Activated T-helper 17 cell treated with anti-CD3 and anti-CD28 coated beads, Interleukin-2, amount 50 U/mL, for 72 hours (primary cell): ENCODE results near the gene CHRDL2. TPM values are rescaled to one million over a fixed set of nuclear protein-coding genes. Genes with fewer than 3 reads are reported as not detected.

Source experiments
- ATAC-seq: fragments of 150-1000 bp; cut with Tn5 transposase; replicated peaks from 2 replicates; pipeline ENCODE4 v1.10.0; 2021; ENCODE audit warnings: mild to moderate bottlenecking, moderate library complexity
- H3K27ac Mint-ChIP-seq: one replicate; pipeline ENCODE4 v1.8.0; 2022; ENCODE audit warnings: mixed read lengths
- H3K27me3 Mint-ChIP-seq: one replicate; pipeline ENCODE4 v1.8.0; 2022; ENCODE audit warnings: mixed read lengths
- H3K36me3 Mint-ChIP-seq: one replicate; pipeline ENCODE4 v1.8.0; 2022; ENCODE audit warnings: low read depth, mild to moderate bottlenecking, mixed read lengths
- H3K4me1 Mint-ChIP-seq: one replicate; pipeline ENCODE4 v1.8.0; 2022; ENCODE audit warnings: mixed read lengths
- H3K4me3 Mint-ChIP-seq: one replicate; pipeline ENCODE4 v1.8.0; 2022; ENCODE audit warnings: mild to moderate bottlenecking, mixed read lengths
- H3K9me3 Mint-ChIP-seq: one replicate; pipeline ENCODE4 v1.8.0; 2022; ENCODE audit warnings: mixed read lengths
- total RNA-seq, 2 donors: library from RNA; stranded (reverse); gene quantifications; one replicate each; pipeline ENCODE4 v1.2.3, GENCODE V29; 2022

CHRDL2 gene
- total RNA-seq, 2 donors from 2014 or later: not detected

- ATAC-seq: no peak
- Mint-ChIP-seq H3K27me3 (no peaks in the 10 kb centered on the region), H3K9me3 (no peaks in the 10 kb centered on the region), H3K4me1 (no peaks in the 10 kb centered on the region), H3K36me3 (no peaks in the 10 kb centered on the region), H3K27ac (no peak overlapping the region), H3K4me3 (no peak overlapping the region)
Measured at GRCh38 chr11:74709175-74709574, 22.1 kb downstream of the CHRDL2 start.

GRCh38 chr11:74707602-74708510 lies 23.4 kb downstream of the CHRDL2 start:
- ATAC-seq: no peak
- H3K4me3 Mint-ChIP-seq: no peak overlapping the region
- H3K27ac Mint-ChIP-seq: no peak overlapping the region
- H3K4me1 Mint-ChIP-seq: no peaks in the 10 kb centered on the region
- no peaks in the 10 kb centered on the region for H3K27me3 Mint-ChIP-seq
- no peaks in the 10 kb centered on the region for H3K36me3 Mint-ChIP-seq
- H3K9me3 Mint-ChIP-seq: no peaks in the 10 kb centered on the region

- Mint-ChIP-seq H3K9me3 (no peaks in the 10 kb centered on the region), H3K36me3 (no peaks in the 10 kb centered on the region), H3K27me3 (no peaks in the 10 kb centered on the region), H3K4me1 (no peaks in the 10 kb centered on the region), H3K27ac (no peak overlapping the region), H3K4me3 (no peak overlapping the region)
- no peak for ATAC-seq
Measured at GRCh38 chr11:74707182-74707581, 24.0 kb downstream of the CHRDL2 start.

GRCh38 chr11:74703211-74703610 lies 28.0 kb downstream of the CHRDL2 start:
- H3K9me3 Mint-ChIP-seq: no peaks in the 10 kb centered on the region
- H3K27ac Mint-ChIP-seq: no peak overlapping the region

GRCh38 chr11:74702383-74703007 lies 28.7 kb downstream of the CHRDL2 start:
- Mint-ChIP-seq H3K4me1 (no peaks in the 10 kb centered on the region), H3K27me3 (peaks cover 2% of the 10 kb centered on the region)

More at GRCh38 chr11:74703211-74703610, 28.0 kb downstream of the CHRDL2 start:
- Mint-ChIP-seq H3K4me3 (no peak overlapping the region), H3K4me1 (no peaks in the 10 kb centered on the region), H3K36me3 (no peaks in the 10 kb centered on the region), H3K27me3 (no peaks in the 10 kb centered on the region)
- no peak for ATAC-seq

GRCh38 chr11:74701351-74701750 lies 29.9 kb downstream of the CHRDL2 start:
- Mint-ChIP-seq H3K4me1 (no peaks in the 10 kb centered on the region), H3K9me3 (no peaks in the 10 kb centered on the region), H3K36me3 (no peaks in the 10 kb centered on the region), H3K4me3 (no peak overlapping the region), H3K27ac (no peak overlapping the region), H3K27me3 (peaks cover 5% of the 10 kb centered on the region)
- no peak for ATAC-seq

More at GRCh38 chr11:74702383-74703007, 28.7 kb downstream of the CHRDL2 start:
- no peaks in the 10 kb centered on the region for H3K36me3 Mint-ChIP-seq
- H3K27ac Mint-ChIP-seq: no peak overlapping the region
- H3K4me3 Mint-ChIP-seq: no peak overlapping the region
- no peaks in the 10 kb centered on the region for H3K9me3 Mint-ChIP-seq
- ATAC-seq: peak; percentile 81

- no peak for ATAC-seq
- Mint-ChIP-seq H3K36me3 (no peaks in the 10 kb centered on the region), H3K4me1 (no peaks in the 10 kb centered on the region), H3K27ac (no peak overlapping the region), H3K9me3 (no peaks in the 10 kb centered on the region), H3K4me3 (no peak overlapping the region), H3K27me3 (peaks cover 8% of the 10 kb centered on the region)
Measured at GRCh38 chr11:74699615-74700396, 31.4 kb downstream of the CHRDL2 start.

- peaks cover 14% of the 10 kb centered on the region for H3K27me3 Mint-ChIP-seq
- no peak for ATAC-seq
- H3K27ac Mint-ChIP-seq: no peak overlapping the region
- no peak overlapping the region for H3K4me3 Mint-ChIP-seq
- H3K4me1 Mint-ChIP-seq: no peaks in the 10 kb centered on the region
- H3K9me3 Mint-ChIP-seq: no peaks in the 10 kb centered on the region
- no peaks in the 10 kb centered on the region for H3K36me3 Mint-ChIP-seq
Measured at GRCh38 chr11:74697722-74698121, 33.5 kb downstream of the CHRDL2 start.

- H3K4me3 Mint-ChIP-seq: no peak overlapping the region
- no peaks in the 10 kb centered on the region for H3K9me3 Mint-ChIP-seq
- H3K4me1 Mint-ChIP-seq: no peaks in the 10 kb centered on the region
- H3K27me3 Mint-ChIP-seq: peaks cover 14% of the 10 kb centered on the region
- no peaks in the 10 kb centered on the region for H3K36me3 Mint-ChIP-seq
- ATAC-seq: no peak
- H3K27ac Mint-ChIP-seq: no peak overlapping the region
Measured at GRCh38 chr11:74696939-74697675, 34.1 kb downstream of the CHRDL2 start.

- no peaks in the 10 kb centered on the region for H3K36me3 Mint-ChIP-seq
- ATAC-seq: no peak
- peaks cover 14% of the 10 kb centered on the region for H3K27me3 Mint-ChIP-seq
- no peak overlapping the region for H3K27ac Mint-ChIP-seq
- no peaks in the 10 kb centered on the region for H3K9me3 Mint-ChIP-seq
- H3K4me1 Mint-ChIP-seq: no peaks in the 10 kb centered on the region
- H3K4me3 Mint-ChIP-seq: no peak overlapping the region
Measured at GRCh38 chr11:74696500-74696899, 34.7 kb downstream of the CHRDL2 start.

- Mint-ChIP-seq H3K27ac (no peak overlapping the region), H3K27me3 (peaks cover 14% of the 10 kb centered on the region), H3K4me3 (no peak overlapping the region), H3K36me3 (no peaks in the 10 kb centered on the region), H3K9me3 (no peaks in the 10 kb centered on the region), H3K4me1 (no peaks in the 10 kb centered on the region)
- no peak for ATAC-seq
Measured at GRCh38 chr11:74695705-74696280, 35.4 kb downstream of the CHRDL2 start.

GRCh38 chr11:74694136-74694930 lies 36.9 kb downstream of the CHRDL2 start:
- ATAC-seq: no peak
- no peak overlapping the region for H3K27ac Mint-ChIP-seq
- H3K4me3 Mint-ChIP-seq: no peak overlapping the region
- H3K36me3 Mint-ChIP-seq: no peaks in the 10 kb centered on the region
- H3K9me3 Mint-ChIP-seq: no peaks in the 10 kb centered on the region
- H3K4me1 Mint-ChIP-seq: no peaks in the 10 kb centered on the region
- H3K27me3 Mint-ChIP-seq: peaks cover 14% of the 10 kb centered on the region

GRCh38 chr11:74693531-74693930 lies 37.7 kb downstream of the CHRDL2 start:
- no peaks in the 10 kb centered on the region for H3K4me1 Mint-ChIP-seq
- ATAC-seq: no peak
- H3K4me3 Mint-ChIP-seq: no peak overlapping the region
- peaks cover 14% of the 10 kb centered on the region for H3K27me3 Mint-ChIP-seq
- no peaks in the 10 kb centered on the region for H3K36me3 Mint-ChIP-seq
- H3K27ac Mint-ChIP-seq: no peak overlapping the region
- H3K9me3 Mint-ChIP-seq: no peaks in the 10 kb centered on the region
